Mucosa of stomach (tissue), 1 donor: ENCODE data around the gene GNA15.
"Not testable (repeated sequence)": the region's sequence is repeated elsewhere in the genome, so short reads cannot be mapped to it uniquely, and the experiment has no call there.

Experiments
- H3K27me3 ChIP-seq: one replicate; pipeline ENCODE4 v1.7.0; 2013; ENCODE audit warnings: mild to moderate bottlenecking, low read length; ENCODE audit not compliant: control insufficient read depth, insufficient read depth
- H3K36me3 ChIP-seq: one replicate; pipeline ENCODE4 v1.7.0; 2013; ENCODE audit warnings: low read length; ENCODE audit not compliant: control insufficient read depth, insufficient read depth
- H3K4me1 ChIP-seq: one replicate; pipeline ENCODE4 v1.7.0; 2013; ENCODE audit warnings: mild to moderate bottlenecking, low read length; ENCODE audit not compliant: control insufficient read depth, insufficient read depth
- H3K4me3 ChIP-seq: one replicate; pipeline ENCODE4 v1.7.0; 2013; ENCODE audit warnings: low read length
- H3K9ac ChIP-seq: one replicate; pipeline ENCODE4 v1.7.0; 2013; ENCODE audit warnings: mild to moderate bottlenecking, low read length, moderate library complexity
- H3K9me3 ChIP-seq: one replicate; pipeline ENCODE4 v1.7.0; 2013; ENCODE audit warnings: mild to moderate bottlenecking, low read length, moderate library complexity; ENCODE audit not compliant: control insufficient read depth
- donor health status: Pancreatic carcinoma.

GNA15 gene

GRCh38 chr19:3187662-3188511 is 52.1 kb downstream of the GNA15 start:
- Histone ChIP-seq H3K4me3 (no peak overlapping the region), H3K9ac (no peak overlapping the region), H3K4me1 (peaks cover 40% of the 10 kb centered on the region), H3K27me3 (no peaks in the 10 kb centered on the region), H3K36me3 (no peaks in the 10 kb centered on the region), H3K9me3 (no peaks in the 10 kb centered on the region)

DNA sequence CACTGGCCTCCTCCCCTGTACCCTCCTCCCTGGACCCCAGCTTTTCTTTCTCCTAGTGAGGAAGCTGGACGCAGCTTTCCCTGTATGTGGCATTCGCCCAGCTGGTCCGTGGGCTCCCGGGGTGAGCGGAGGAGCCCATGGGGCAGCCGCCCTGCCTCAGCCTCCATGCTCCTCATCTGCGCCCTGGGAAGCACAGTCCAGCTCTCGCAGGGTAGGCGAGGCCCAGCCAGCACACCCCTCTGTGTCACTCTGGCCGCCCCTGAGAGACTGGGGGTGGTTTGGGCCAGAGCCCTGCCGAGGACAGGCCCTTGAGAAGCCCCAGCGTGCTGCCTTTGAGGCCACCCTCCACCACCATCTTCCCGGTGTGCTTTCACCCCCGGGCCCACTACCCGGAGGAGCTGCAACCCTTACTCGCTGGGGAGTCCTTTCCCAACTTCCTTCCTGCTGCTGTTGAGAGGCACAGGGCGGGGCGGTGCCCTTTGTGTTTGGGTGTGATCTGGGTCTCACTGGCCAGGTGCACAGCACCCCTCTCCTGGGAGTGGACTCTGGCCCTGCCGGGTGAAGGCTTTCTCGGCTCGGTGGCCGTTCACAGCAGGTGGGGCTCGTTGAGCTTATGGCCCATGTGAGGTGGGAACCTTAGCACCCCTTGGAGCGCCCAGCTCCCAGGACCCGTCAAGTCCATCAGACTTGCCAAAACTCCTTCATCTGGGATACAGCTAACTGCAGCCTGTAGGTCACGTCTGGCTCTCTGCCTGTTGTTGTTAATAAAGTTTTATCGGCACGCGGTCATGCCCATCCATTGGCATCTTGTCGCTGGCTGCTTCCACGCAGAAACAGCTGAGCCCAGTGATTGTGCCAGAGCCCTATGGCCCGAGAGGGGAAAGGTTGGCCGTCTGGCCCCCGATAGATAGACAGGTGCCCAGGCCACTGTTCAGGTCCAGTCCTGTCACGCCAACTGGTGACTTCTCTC is 53.1 kb downstream of the GNA15 start:
- peaks cover 40% of the 10 kb centered on the region for H3K4me1 ChIP-seq
- H3K9ac ChIP-seq = no peak overlapping the region
- no peaks in the 10 kb centered on the region for H3K36me3 ChIP-seq
- H3K4me3 ChIP-seq = no peak overlapping the region
- no peaks in the 10 kb centered on the region for H3K27me3 ChIP-seq
- H3K9me3 ChIP-seq = no peaks in the 10 kb centered on the region

- no peaks in the 10 kb centered on the region for H3K27me3 ChIP-seq
- no peak overlapping the region for H3K4me3 ChIP-seq
- no peaks in the 10 kb centered on the region for H3K36me3 ChIP-seq
- H3K9me3 ChIP-seq = no peaks in the 10 kb centered on the region
- H3K9ac ChIP-seq = no peak overlapping the region
- H3K4me1 ChIP-seq = peaks cover 37% of the 10 kb centered on the region
Observed at GRCh38 chr19:3189702-3190469, 54.1 kb downstream of the GNA15 start.

GRCh38 chr19:3190470-3190770 is 54.6 kb downstream of the GNA15 start:
- no peak overlapping the region for H3K4me3 ChIP-seq
- H3K27me3 ChIP-seq = no peaks in the 10 kb centered on the region
- H3K36me3 ChIP-seq = no peaks in the 10 kb centered on the region

GRCh38 chr19:3190921-3191805 is 55.3 kb downstream of the GNA15 start:
- Histone ChIP-seq H3K4me3 (no peak overlapping the region), H3K27me3 (no peaks in the 10 kb centered on the region), H3K9me3 (no peaks in the 10 kb centered on the region), H3K36me3 (no peaks in the 10 kb centered on the region), H3K9ac (no peak overlapping the region), H3K4me1 (peaks cover 35% of the 10 kb centered on the region)

More at GRCh38 chr19:3190470-3190770, 54.6 kb downstream of the GNA15 start:
- no peak overlapping the region for H3K9ac ChIP-seq
- H3K4me1 ChIP-seq = peaks cover 35% of the 10 kb centered on the region
- H3K9me3 ChIP-seq = no peaks in the 10 kb centered on the region

GRCh38 chr19:3191806-3192104 is 55.9 kb downstream of the GNA15 start:
- H3K4me1 ChIP-seq = peaks cover 32% of the 10 kb centered on the region
- not testable (repeated sequence) for H3K9ac ChIP-seq, H3K9me3 ChIP-seq, H3K4me3 ChIP-seq, H3K27me3 ChIP-seq, H3K36me3 ChIP-seq

DNA sequence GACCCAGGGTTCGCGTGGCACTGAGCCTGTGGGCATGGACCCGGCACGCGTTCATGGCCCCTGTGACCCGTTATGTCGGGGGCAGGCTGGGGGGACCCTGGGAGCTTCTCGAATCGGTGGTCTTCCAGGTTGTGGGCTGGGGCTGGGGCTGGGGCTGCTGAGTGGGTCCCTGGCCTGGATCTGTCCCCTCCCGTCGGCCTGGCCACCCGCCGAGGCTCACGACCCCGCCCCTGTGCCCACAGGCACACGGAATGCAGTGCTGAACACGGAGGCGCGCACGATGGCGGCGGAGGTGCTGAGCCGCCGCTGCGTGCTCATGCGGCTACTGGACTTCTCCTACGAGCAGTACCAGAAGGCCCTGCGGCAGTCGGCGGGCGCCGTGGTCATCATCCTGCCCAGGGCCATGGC is 56.4 kb downstream of the GNA15 start:
- Histone ChIP-seq H3K27me3 (no peaks in the 10 kb centered on the region), H3K9me3 (no peaks in the 10 kb centered on the region), H3K9ac (no peak overlapping the region), H3K36me3 (no peaks in the 10 kb centered on the region), H3K4me3 (no peak overlapping the region), H3K4me1 (peaks cover 27% of the 10 kb centered on the region)

DNA sequence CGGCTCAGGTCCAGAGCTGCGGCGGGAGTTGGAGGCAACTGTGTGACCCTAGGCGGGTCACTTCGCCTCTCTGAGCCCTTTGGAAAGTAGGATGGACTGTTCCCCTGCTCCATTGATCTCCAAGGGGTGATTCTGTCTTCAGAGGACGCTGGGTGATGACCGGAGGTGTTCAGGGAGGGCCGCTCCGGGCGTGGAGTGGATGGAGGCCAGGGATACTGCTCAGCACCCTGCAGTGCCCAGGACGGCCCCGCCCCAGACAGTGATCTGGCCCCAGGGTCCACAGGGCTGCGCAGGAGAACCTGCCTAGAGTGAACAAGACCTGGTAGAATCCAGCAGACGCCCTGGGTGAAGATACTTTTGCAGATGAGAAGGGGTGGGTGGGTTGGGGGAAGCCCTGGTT is 56.9 kb downstream of the GNA15 start:
- no peaks in the 10 kb centered on the region for H3K36me3 ChIP-seq
- H3K4me3 ChIP-seq = no peak overlapping the region
- H3K27me3 ChIP-seq = no peaks in the 10 kb centered on the region
- H3K9ac ChIP-seq = no peak overlapping the region
- H3K4me1 ChIP-seq = peaks cover 22% of the 10 kb centered on the region
- no peaks in the 10 kb centered on the region for H3K9me3 ChIP-seq

DNA sequence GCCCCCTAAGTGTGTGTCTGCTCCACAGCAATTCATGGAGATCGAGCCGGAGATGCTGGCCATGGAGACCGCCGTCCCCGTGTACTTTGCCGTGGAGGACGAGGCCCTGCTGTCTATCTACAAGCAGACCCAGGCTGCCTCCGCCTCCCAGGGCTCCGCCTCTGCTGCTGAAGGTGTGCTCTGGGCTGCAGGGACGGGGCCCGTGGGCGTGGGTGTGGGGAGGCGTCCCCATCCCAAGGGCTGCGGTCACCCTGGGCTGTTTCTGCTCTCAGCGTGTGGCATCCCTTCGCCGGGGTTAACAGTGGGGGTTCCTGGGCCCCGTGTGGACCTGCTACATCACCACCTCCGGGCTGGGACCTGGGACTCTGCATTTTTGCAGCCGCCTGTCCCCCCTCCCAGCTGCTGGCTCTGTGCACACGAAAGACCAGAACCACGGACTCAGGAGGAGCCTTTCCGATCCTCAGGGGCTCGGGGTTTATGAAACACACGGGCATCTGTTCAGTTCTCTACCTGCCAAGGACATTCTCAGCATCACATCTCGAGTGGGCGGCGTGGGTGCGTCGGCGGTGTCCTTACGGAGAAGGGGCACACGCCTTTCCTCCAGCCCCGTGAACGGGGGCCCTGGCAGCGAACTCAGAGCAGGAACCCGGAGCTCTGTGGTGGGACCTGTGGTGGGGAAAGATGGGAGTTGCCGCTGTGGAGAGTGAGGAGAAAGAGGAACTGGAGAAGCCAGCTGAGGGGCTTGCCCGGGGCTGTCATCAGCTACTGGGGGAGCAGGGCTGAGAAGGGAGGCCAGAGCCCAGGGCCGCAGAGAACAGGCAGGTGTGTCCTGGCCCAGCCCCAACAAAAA is 57.6 kb downstream of the GNA15 start:
- Histone ChIP-seq H3K9ac (no peak overlapping the region), H3K4me3 (no peak overlapping the region), H3K36me3 (no peaks in the 10 kb centered on the region), H3K27me3 (no peaks in the 10 kb centered on the region), H3K4me1 (peaks cover 14% of the 10 kb centered on the region), H3K9me3 (no peaks in the 10 kb centered on the region)

- no peaks in the 10 kb centered on the region for H3K9me3 ChIP-seq
- H3K27me3 ChIP-seq = no peaks in the 10 kb centered on the region
- no peak overlapping the region for H3K4me3 ChIP-seq
- H3K9ac ChIP-seq = no peak overlapping the region
- H3K36me3 ChIP-seq = no peaks in the 10 kb centered on the region
- peaks cover 5% of the 10 kb centered on the region for H3K4me1 ChIP-seq
Observed at GRCh38 chr19:3194106-3195087, 58.6 kb downstream of the GNA15 start.
